Panc1 (cell line): ENCODE measurements around the gene MYCBP2.

ENCODE experiments used
- TF ChIP-seq, protein P1 (sequence below): fragments of 450-650 bp; IDR thresholded peaks from 2 replicates; pipeline ENCODE4 v1.5.1; 2017; ENCODE audit warnings: mild to moderate bottlenecking
- TF ChIP-seq, protein P2 (sequence below), 2 experiments: IDR thresholded peaks; 2 replicates each; pipeline ENCODE4 v1.6.1; 2011 to 2012; ENCODE audit warnings: low read depth in 2 of 2, control low read depth in 1 of 2, low read length in 1 of 2, mild to moderate bottlenecking in 1 of 2, moderate library complexity in 1 of 2; ENCODE audit not compliant: insufficient read depth in 1 of 2

DNA sequence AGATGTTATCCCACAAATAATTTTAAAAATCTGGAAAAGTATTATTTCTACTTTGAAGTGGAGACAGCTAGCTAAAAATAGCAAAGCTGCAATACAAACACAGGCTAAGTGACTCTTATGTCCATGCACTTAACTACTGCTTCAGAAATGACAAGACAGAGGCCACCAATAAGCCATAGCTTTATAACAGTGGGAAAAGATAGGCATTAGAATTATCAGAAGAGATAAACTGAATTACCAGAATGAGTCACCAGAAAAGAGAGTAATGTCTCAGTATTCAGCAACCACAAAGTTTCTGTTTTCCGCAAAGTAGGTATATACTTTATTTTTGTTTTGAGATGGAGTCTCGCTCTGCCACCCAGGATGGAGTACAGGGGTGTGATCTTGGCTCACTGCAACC lies 317.9 kb downstream of the MYCBP2 start:
- TF ChIP-seq, protein P1, sequence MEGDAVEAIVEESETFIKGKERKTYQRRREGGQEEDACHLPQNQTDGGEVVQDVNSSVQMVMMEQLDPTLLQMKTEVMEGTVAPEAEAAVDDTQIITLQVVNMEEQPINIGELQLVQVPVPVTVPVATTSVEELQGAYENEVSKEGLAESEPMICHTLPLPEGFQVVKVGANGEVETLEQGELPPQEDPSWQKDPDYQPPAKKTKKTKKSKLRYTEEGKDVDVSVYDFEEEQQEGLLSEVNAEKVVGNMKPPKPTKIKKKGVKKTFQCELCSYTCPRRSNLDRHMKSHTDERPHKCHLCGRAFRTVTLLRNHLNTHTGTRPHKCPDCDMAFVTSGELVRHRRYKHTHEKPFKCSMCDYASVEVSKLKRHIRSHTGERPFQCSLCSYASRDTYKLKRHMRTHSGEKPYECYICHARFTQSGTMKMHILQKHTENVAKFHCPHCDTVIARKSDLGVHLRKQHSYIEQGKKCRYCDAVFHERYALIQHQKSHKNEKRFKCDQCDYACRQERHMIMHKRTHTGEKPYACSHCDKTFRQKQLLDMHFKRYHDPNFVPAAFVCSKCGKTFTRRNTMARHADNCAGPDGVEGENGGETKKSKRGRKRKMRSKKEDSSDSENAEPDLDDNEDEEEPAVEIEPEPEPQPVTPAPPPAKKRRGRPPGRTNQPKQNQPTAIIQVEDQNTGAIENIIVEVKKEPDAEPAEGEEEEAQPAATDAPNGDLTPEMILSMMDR = no peak
- TF ChIP-seq, protein P2, sequence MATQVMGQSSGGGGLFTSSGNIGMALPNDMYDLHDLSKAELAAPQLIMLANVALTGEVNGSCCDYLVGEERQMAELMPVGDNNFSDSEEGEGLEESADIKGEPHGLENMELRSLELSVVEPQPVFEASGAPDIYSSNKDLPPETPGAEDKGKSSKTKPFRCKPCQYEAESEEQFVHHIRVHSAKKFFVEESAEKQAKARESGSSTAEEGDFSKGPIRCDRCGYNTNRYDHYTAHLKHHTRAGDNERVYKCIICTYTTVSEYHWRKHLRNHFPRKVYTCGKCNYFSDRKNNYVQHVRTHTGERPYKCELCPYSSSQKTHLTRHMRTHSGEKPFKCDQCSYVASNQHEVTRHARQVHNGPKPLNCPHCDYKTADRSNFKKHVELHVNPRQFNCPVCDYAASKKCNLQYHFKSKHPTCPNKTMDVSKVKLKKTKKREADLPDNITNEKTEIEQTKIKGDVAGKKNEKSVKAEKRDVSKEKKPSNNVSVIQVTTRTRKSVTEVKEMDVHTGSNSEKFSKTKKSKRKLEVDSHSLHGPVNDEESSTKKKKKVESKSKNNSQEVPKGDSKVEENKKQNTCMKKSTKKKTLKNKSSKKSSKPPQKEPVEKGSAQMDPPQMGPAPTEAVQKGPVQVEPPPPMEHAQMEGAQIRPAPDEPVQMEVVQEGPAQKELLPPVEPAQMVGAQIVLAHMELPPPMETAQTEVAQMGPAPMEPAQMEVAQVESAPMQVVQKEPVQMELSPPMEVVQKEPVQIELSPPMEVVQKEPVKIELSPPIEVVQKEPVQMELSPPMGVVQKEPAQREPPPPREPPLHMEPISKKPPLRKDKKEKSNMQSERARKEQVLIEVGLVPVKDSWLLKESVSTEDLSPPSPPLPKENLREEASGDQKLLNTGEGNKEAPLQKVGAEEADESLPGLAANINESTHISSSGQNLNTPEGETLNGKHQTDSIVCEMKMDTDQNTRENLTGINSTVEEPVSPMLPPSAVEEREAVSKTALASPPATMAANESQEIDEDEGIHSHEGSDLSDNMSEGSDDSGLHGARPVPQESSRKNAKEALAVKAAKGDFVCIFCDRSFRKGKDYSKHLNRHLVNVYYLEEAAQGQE (IDR thresholded peaks at IDR 0.05; ENCODE audit: insufficient read depth in 1 of 2, low read depth in 2 of 2, low read length in 1 of 2) = no peak
